RPMI7951 (cell line): ENCODE results near the gene ANK2. TPM values are rescaled to one million over a fixed set of nuclear protein-coding genes. Genes with fewer than 3 reads are reported as not detected.
A peak's percentile ranks its signal among the peaks of the same experiment; 100 is the strongest.

Experiments used
- DNase-seq: peaks from one replicate; pipeline ENCODE4 v3.0.0-alpha.2; 2012; ENCODE audit warnings: low read depth
- total RNA-seq: library from RNA; depleted of rRNA; stranded (reverse); fragments of >200 nt; shearing (Covaris generic); gene quantifications from 2 replicates; pipeline ENCODE4 v1.2.3, GENCODE V29; 2014

ANK2 gene
- total RNA-seq, 1 experiment from 2014 or later, result 10.5 TPM

- peak; percentile 75 for DNase-seq
These were observed 345.5 kb downstream of the ANK2 start for GRCh38 chr4:113394730-113395530.

DNA sequence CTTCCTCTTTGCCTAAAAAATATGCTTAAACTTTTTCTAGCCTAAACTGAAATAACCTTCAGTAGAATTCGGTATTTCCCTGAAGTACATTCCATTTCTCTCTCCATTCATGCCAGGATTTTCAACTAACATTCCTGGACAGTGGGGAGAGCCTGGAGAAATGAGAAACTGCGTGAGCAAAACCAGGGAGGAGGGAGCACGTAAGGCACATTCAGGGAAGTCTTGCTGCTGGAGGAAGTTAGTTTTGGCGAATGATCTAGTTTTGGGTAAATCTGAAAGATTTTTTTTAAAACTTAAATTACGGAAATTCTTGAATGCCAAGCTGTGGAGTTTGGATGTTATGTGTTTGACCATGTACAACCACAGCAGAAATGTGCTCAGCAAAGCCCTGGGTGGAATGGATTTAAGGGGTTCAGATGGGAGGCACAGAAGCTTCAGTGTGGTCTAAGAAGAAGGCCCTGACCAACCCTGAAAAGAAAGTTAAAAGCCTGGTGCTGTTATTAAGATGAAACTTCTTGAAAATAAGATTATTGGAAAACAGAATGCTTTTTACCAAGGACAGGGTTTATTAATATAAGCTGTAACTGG, 347.8 kb downstream of the ANK2 start:
- peak; percentile 4 for DNase-seq

GRCh38 chr4:113398441-113399143, 349.1 kb downstream of the ANK2 start:
- no peak for DNase-seq

DNA sequence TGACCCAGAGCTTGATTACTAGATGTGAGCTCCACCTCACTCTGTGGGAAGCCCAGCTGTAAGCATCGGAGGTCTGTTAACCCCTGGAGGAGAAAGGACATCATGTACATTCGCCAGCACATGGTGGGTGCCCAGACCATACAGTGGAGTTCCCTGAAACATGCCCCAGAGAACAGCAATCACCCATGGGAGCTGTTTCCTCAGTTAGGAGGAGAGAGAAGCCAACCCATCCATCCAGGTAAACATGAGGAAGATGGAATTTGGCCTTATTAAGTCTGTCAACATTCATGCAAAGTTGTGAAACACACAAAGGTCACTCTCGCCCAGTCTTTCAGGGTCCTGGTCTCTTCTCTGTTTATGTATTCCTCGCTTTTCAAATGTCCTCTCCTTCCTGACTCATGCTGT, 354.7 kb downstream of the ANK2 start:
- DNase-seq, result no peak

DNA sequence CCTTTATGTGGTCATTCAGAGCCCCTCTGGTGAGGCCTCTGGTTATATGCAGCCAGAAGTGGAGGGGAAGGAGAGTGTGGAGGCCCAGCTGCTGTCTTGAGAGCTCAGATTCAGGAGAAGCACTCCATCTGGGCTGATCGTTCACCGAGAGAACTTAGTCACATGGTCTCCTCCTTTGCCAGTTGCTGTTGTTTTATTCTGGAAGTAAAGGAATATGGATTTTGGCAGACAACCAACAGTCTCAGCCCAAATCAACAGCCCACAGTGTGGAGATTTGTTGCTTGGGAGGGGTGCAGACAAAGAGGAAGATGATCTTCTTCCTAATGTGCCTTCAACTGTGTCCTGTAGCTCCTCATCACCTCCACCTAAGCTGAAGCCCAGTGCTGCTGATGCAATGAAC, 355.4 kb downstream of the ANK2 start:
- no peak for DNase-seq

DNA sequence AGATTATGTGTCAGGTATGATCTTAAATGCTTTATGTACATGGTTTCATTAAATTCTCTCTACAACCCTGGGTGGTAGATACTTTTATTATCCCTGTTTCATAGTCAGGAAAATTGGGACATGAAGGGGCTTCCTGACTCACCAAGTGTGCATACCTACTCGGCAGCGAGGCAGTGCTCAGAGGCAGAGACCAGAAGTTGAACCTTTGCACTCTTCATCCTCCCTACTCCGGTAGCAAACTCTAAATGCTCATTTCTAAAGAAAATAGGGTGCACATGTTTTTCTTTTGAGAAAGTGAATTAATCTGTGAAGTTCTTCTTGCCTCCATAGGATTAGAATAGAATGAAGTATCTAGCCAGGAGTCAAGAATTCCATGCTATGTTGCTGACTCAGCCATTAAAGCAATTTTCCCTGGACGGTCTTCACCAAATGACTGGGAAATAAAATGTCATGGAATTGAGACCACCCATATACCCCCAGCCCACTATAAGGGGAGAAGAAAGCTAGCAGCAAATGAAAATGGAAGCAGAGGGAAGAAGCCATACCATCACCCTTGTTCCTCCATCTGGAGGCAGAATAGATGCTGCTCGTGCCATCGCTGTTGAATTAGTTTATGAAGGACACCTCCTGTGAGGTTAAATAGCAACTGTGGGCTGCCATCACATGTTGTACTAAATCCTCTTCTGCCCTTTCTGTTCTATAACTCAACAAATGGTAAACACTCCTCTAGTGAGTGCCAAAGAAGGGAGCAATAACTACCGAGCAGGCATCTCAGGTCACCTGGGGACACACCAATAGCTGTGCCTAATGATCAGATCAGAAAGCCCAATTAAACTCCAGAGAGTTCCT, 356.6 kb downstream of the ANK2 start:
- no peak for DNase-seq

DNA sequence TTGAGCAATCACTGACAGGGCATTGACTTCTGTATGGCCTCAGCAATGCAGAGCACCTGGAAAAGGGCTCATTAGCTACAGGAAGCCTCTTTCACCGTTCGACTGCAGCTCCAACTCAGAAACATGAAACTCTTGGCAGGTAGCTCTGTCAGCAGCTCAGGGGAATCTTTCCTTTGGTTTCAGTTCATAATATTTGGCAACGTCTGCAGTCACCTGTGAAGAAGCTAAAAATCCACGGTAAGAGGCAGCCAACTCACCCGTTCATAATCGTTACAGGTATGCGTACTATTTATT, 357.2 kb downstream of the ANK2 start:
- DNase-seq, result no peak

GRCh38 chr4:113407409-113407808, 358.0 kb downstream of the ANK2 start:
- DNase-seq, result no peak

GRCh38 chr4:113409181-113409580, 359.7 kb downstream of the ANK2 start:
- no peak for DNase-seq

- no peak for DNase-seq
These were observed 361.2 kb downstream of the ANK2 start for GRCh38 chr4:113410686-113411085.

DNA sequence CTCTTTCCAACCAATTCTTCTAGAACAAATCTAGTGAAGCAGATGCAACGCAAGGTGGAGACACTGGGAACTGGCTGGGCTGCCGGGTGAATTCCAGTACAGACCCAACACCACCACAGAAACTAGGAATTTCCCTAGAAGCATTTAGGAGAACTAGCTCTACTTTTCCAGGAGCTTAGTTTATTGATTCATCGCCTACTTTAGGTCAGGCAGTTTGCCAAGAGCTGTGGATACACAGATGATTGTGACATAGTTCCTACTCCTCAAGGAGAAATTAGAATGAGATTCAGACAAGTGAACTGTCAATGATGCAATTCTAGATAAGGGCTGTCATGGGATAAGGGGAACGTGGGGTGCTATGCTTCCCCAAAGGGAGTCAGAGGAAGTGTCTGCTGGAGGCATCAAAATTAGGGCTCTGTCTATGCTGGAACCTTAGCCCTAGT, 362.1 kb downstream of the ANK2 start:
- DNase-seq, result peak; percentile 76

DNA sequence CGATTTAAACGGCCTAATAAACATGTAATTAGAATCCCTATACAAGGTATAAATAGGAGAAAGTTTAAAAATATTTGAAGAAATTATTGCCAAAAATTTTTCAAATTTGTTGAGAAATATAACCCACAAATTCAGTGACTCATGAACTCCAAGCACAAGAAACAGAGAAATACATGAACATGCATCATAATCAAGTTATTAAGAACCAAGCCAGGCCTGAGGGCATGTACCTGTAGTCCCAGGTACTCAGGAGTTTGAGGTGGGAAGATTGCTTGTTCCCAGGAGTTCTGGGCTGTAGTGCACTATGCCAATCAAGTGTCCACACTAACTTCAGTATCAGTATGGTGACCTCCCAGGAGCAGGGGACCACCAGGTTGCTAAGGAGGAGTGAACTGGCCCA, 370.2 kb downstream of the ANK2 start:
- DNase-seq, result no peak

DNA sequence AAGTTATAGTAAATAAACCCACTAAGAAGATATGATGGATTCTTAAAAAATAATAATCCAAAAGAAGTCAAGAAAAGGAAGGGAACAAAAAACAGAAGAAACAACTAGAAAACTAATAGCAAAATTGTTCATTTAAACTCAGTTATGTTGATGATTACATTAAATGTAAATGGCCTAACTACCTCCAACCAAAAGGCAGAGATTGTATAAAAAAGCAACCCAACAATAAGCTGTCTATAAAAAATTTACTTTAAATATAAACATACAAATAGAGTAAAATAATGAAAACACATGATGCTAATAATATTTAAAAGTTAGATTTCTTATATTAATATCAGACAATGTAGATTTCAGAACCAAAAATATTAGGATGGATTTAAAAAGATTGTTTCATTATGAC, 371.5 kb downstream of the ANK2 start:
- no peak for DNase-seq

GRCh38 chr4:113423631-113424030, 374.2 kb downstream of the ANK2 start:
- peak; percentile 48 for DNase-seq

DNA sequence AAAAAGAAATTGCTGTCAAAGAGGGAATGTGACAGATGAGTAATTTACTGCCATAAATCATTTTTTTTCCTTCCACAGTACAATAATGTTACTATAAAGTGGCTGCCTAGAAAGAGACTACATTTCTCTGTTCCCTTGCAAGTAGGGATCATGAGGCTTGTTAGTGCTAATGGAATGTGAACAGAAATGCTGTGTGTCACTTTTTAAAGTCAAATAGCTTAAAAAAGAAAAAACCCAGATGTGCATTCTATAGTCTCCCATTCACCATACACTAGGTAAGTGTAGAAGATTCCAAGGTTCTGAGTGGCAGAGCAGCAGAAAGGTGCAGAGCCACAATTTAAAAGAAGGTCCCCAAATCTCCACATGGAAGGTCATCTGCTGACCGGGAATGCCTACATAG, 383.7 kb downstream of the ANK2 start:
- no peak for DNase-seq
